HEK293T (cell line): ENCODE data around the gene ST6GALNAC5.

Source experiments
- BHLHE40 ChIP-seq: fragments of 450-650 bp; IDR thresholded peaks from 2 replicates; pipeline ENCODE4 v1.6.1; 2016; ENCODE audit warnings: mild to moderate bottlenecking, moderate library complexity, borderline replicate concordance
- CTBP1 ChIP-seq: fragments of 450-650 bp; IDR thresholded peaks from 2 replicates; pipeline ENCODE4 v1.6.1; 2016; ENCODE audit warnings: borderline replicate concordance
- ELF4 ChIP-seq: fragments of 450-650 bp; IDR thresholded peaks from 2 replicates; pipeline ENCODE4 v1.6.1; 2017; ENCODE audit warnings: antibody characterized with exemption
- FOXA1 ChIP-seq: fragments of 450-650 bp; IDR thresholded peaks from 2 replicates; pipeline ENCODE4 v1.6.1; 2016; ENCODE audit warnings: mild to moderate bottlenecking
- FOXK2 ChIP-seq: fragments of 450-650 bp; IDR thresholded peaks from 2 replicates; pipeline ENCODE4 v1.6.1; 2016; ENCODE audit warnings: mild to moderate bottlenecking
- FOXM1 ChIP-seq: fragments of 450-650 bp; IDR thresholded peaks from 2 replicates; pipeline ENCODE4 v1.6.1; 2017; ENCODE audit warnings: mild to moderate bottlenecking, borderline replicate concordance
- HDGF ChIP-seq: fragments of 450-650 bp; IDR thresholded peaks from 2 replicates; pipeline ENCODE4 v1.6.1; 2017; ENCODE audit warnings: antibody characterized with exemption, borderline replicate concordance
- L3MBTL2 ChIP-seq: fragments of 450-650 bp; conservative IDR thresholded peaks from 2 replicates; pipeline ENCODE4 v1.6.1; 2016; ENCODE audit warnings: mild to moderate bottlenecking
- NFRKB ChIP-seq: fragments of 450-650 bp; IDR thresholded peaks from 2 replicates; pipeline ENCODE4 v1.6.1; 2016; ENCODE audit warnings: mild to moderate bottlenecking, moderate library complexity
- SP1 ChIP-seq: fragments of 450-650 bp; IDR thresholded peaks from 2 replicates; pipeline ENCODE4 v1.6.1; 2017
- SUZ12 ChIP-seq: fragments of 450-650 bp; IDR thresholded peaks from 2 replicates; pipeline ENCODE4 v1.6.1; 2016; ENCODE audit warnings: mild to moderate bottlenecking
- TARDBP ChIP-seq: fragments of 450-650 bp; IDR thresholded peaks from 2 replicates; pipeline ENCODE4 v1.6.1; 2016

DNA sequence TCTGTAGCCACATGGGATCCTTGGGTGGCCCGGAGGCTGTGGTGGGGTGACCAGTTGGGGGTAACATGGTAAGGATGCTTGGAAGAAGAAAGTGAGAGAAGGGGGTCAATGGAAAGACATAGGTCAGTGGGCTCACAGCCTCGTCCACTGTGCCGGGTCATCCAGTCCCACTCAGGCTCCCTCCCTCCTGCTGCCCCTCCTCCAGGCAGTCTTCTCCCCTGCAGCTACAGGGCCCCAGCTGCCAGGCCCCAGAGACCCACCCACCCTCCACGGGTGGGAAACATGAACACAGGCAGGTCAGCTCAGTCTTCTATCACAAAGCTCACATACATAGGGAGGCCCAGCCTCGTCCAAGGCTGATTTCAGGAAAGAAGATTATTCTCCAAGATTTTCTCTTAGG is 158.3 kb downstream of the ST6GALNAC5 start:
- TF ChIP-seq FOXA1 (no peak), FOXM1 (no peak), SP1 (no peak), SUZ12 (no peak), TARDBP (no peak), CTBP1 (no peak), BHLHE40 (no peak), FOXK2 (no peak), HDGF (no peak), ELF4 (no peak), L3MBTL2 (no peak), NFRKB (no peak)
